Activated CD8-positive, alpha-beta T cell treated with anti-CD3 and anti-CD28 coated beads for 36 hours (primary cell): ENCODE results near the gene OR2T8. TPM values are rescaled to one million over a fixed set of nuclear protein-coding genes. Genes with fewer than 3 reads are reported as not detected.
A peak's percentile ranks its signal among the peaks of the same experiment; 100 is the strongest.

ENCODE experiments used
- ATAC-seq: fragments of 200-7000 bp; cut with Tn5 transposase; one replicate; pipeline ENCODE4 v1.10.0; 2021; ENCODE audit warnings: mild to moderate bottlenecking, moderate library complexity
- CTCF ChIA-PET: fragments of 350-600 bp; sonication (Branson Sonifier 250); formaldehyde crosslinking; loops from one replicate; lab custom pipeline; 2021; ENCODE audit warnings: antibody characterized with exemption; lab: Charles Lee
- POLR2A ChIA-PET: fragments of 350-600 bp; sonication (Branson Sonifier 250); formaldehyde crosslinking; loops from one replicate; lab custom pipeline; 2021; ENCODE audit warnings: antibody characterized with exemption; lab: Charles Lee
- DNase-seq: peaks from one replicate; pipeline ENCODE4 v3.0.0-alpha.2; 2020
- H3K27ac Mint-ChIP-seq: one replicate; pipeline ENCODE4 v1.8.0; 2021; ENCODE audit warnings: mild to moderate bottlenecking, mixed read lengths
- H3K27me3 Mint-ChIP-seq: one replicate; pipeline ENCODE4 v1.8.0; 2021; ENCODE audit warnings: mixed read lengths
- H3K36me3 Mint-ChIP-seq: one replicate; pipeline ENCODE4 v1.8.0; 2021; ENCODE audit warnings: low read depth, mixed read lengths
- H3K4me1 Mint-ChIP-seq: one replicate; pipeline ENCODE4 v1.8.0; 2021; ENCODE audit warnings: low read depth, mixed read lengths
- H3K4me3 Mint-ChIP-seq: one replicate; pipeline ENCODE4 v1.8.0; 2021; ENCODE audit warnings: mild to moderate bottlenecking, moderate library complexity, mixed read lengths
- H3K9me3 Mint-ChIP-seq: one replicate; pipeline ENCODE4 v1.8.0; 2021; ENCODE audit warnings: mixed read lengths
- CTCF ChIP-seq: fragments of 200-600 bp; IDR thresholded peaks from one replicate; pipeline ENCODE4 v1.8.0; 2022; ENCODE audit warnings: antibody characterized with exemption, mild to moderate bottlenecking
- intact Hi-C: fragments of 100-400 bp; cut with micrococcal nuclease; formaldehyde crosslinking; loops from one replicate; pipeline ENCODE4 v1.10.0; 2022
- total RNA-seq, 2 experiments: library from RNA; stranded (reverse); gene quantifications; one replicate each; pipeline ENCODE4 v1.2.3, GENCODE V29; 2021

The OR2T8 gene
- total RNA-seq, 2 experiments from 2014 or later, result not detected

- no peaks in the 10 kb centered on the region for H3K27me3 Mint-ChIP-seq
- no peak overlapping the region for H3K4me3 Mint-ChIP-seq
- no peaks in the 10 kb centered on the region for H3K4me1 Mint-ChIP-seq
- intact Hi-C loops, result no loop called here
- POLR2A ChIA-PET, result no interaction called here
- CTCF ChIA-PET, result no interaction called here
- H3K36me3 Mint-ChIP-seq, result peaks cover 2% of the 10 kb centered on the region
- H3K27ac Mint-ChIP-seq, result no peak overlapping the region
- TF ChIP-seq CTCF, result no peak
- DNase-seq (no peak), ATAC-seq (no peak)
- peaks cover 18% of the 10 kb centered on the region for H3K9me3 Mint-ChIP-seq
Observed at GRCh38 chr1:247895976-247896375, 24.1 kb upstream of the OR2T8 start.

DNA sequence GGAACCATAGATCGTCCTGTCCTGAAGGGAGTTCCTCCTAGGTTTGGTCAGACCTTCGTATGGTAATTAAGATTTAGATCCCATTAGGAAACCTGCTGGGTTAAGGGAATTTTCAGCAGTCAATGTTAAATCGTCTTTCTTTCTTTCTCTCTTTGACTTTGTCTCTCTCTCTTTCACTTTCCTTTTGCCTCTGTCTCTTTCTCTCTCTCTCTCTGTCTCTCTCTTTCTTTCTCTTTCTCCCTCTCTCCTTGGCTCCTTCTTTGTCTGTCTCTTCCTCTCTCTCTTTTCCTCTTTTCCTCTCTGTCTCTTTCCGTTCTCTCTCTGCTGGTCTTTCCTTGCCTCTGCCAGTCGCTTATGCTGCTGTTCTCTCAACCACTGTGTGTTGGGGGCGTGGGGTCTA is 15.9 kb upstream of the OR2T8 start:
- Mint-ChIP-seq H3K27ac (no peak overlapping the region), H3K36me3 (peaks cover 5% of the 10 kb centered on the region), H3K27me3 (no peaks in the 10 kb centered on the region), H3K4me3 (no peak overlapping the region), H3K4me1 (peaks cover 13% of the 10 kb centered on the region), H3K9me3 (peaks cover 18% of the 10 kb centered on the region)
- intact Hi-C loops, result no loop called here
- ATAC-seq (no peak), DNase-seq (no peak)
- TF ChIP-seq CTCF, result no peak
- ChIA-PET POLR2A (no interaction called here), CTCF (no interaction called here)

DNA sequence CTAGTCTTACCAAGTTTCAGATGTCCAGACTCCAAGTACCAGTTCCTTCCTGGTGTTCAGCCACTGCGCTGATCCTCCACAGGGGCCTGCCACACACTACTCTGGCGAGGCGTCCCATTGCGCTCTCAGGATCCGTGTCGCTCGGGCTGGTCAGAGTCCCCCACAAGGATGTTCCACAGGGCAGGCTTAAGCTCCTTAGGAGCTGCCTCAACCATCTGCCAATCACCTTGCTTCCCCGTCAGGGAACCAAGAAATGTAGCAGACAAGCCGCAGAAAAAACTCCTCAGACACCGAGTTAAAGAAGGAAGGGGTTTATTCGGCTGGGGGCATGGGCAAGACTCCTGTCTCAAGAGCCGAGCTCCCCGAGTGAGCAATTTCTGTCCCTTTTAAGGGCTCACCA is 14.9 kb upstream of the OR2T8 start:
- ChIA-PET POLR2A (no interaction called here), CTCF (no interaction called here)
- H3K4me3 Mint-ChIP-seq, result no peak overlapping the region
- H3K27me3 Mint-ChIP-seq, result no peaks in the 10 kb centered on the region
- H3K36me3 Mint-ChIP-seq, result peaks cover 5% of the 10 kb centered on the region
- ATAC-seq (no peak), DNase-seq (no peak)
- H3K4me1 Mint-ChIP-seq, result peaks cover 13% of the 10 kb centered on the region
- H3K9me3 Mint-ChIP-seq, result peaks cover 12% of the 10 kb centered on the region
- no peak for TF ChIP-seq CTCF
- H3K27ac Mint-ChIP-seq, result no peak overlapping the region
- intact Hi-C loops, result no loop called here

GRCh38 chr1:247905910-247906503 is 14.0 kb upstream of the OR2T8 start:
- DNase-seq, result no peak
- Mint-ChIP-seq H3K9me3 (peaks cover 12% of the 10 kb centered on the region), H3K27me3 (no peaks in the 10 kb centered on the region), H3K4me3 (peak overlapping the region; percentile 34), H3K27ac (peak overlapping the region; percentile 28), H3K36me3 (peaks cover 5% of the 10 kb centered on the region), H3K4me1 (peaks cover 13% of the 10 kb centered on the region)
- TF ChIP-seq CTCF, result no peak
- ChIA-PET CTCF (interaction anchor here (0.8 kb wide), 1 partner anchor 30 kb away, joined by 3 read pairs; no protein-coding TSS in a partner anchor), POLR2A (interaction anchor here (0.9 kb wide), 1 partner anchor 37 kb away, joined by 4 read pairs; no protein-coding TSS in a partner anchor)
- ATAC-seq, result no peak
- intact Hi-C loops, result no loop called here

GRCh38 chr1:247906504-247907047 is 13.5 kb upstream of the OR2T8 start:
- peak; percentile 38 for DNase-seq
- POLR2A ChIA-PET, result interaction anchor here (0.9 kb wide), 1 partner anchor 37 kb away, joined by 4 read pairs; no protein-coding TSS in a partner anchor
- peak; percentile 27 for TF ChIP-seq CTCF
- peak; percentile 88 for ATAC-seq
- intact Hi-C loops, result no loop called here
- peak overlapping the region; percentile 34 for H3K4me3 Mint-ChIP-seq
- H3K4me1 Mint-ChIP-seq, result peaks cover 13% of the 10 kb centered on the region
- peaks cover 12% of the 10 kb centered on the region for H3K9me3 Mint-ChIP-seq
- H3K36me3 Mint-ChIP-seq, result peaks cover 5% of the 10 kb centered on the region
- peak overlapping the region; percentile 28 for H3K27ac Mint-ChIP-seq
- H3K27me3 Mint-ChIP-seq, result no peaks in the 10 kb centered on the region
- CTCF ChIA-PET, result interaction anchor here (0.8 kb wide), 1 partner anchor 30 kb away, joined by 3 read pairs; no protein-coding TSS in a partner anchor
